GM19438 (cell line): ENCODE measurements around the gene TMEM229A.
A peak's percentile ranks its signal among the peaks of the same experiment; 100 is the strongest.
"Not testable (repeated sequence)": the region's sequence is repeated elsewhere in the genome, so short reads cannot be mapped to it uniquely, and the experiment has no call there.

Experiments
- ATAC-seq: cut with Tn5 transposase; IDR thresholded peaks from one replicate; pipeline ENCODE4 v1.9.1; 2021; ENCODE audit warnings: low read depth; ENCODE audit not compliant: unreplicated experiment

TMEM229A gene

DNA sequence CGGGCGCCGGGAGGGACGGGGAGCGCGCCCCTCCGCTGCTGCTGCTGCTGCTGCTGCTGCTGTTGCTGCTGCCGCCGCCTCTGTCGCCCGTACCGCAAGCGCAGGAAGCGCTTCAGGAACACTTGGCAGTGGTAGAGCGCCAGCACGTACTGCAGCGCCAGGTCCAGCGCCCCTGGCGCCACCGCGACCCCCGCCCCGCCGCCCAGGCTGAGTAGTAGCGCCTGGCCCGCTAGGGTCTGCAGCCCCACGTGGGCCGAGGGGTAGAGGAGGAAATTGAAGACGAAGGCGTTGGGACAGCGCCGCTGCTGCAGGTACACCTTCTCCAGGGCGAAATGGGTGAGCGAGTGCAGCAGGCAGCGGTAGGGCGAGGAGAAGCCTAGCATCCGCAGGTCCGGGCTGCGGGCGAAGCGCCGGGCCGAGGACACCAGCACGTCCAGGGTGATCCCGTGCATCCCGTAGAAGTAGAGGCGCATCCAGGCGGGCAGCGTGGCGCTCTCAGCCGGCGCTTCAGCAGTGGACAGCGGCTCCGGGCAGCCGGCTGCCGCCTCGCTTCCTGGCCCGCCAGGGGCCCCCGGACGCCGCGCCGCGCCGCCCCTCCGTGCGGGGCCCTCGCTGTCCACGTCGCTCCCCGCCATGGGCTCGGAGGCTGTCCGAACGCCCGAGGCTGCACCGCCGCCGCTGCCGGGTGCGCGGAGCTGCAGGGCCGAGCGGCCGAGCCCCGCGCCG is at the start of gene TMEM229A:
Gene TMEM229A, minus strand, starts transcription at position 699 of the 726 bp plus-strand sequence. Its CDS starts 64 bp downstream, at position 635.
- peak; percentile 60 for ATAC-seq

- not testable (repeated sequence) for ATAC-seq
Measured at GRCh38 chr7:124082234-124082633, 49.4 kb upstream of the TMEM229A start.

- no peak for ATAC-seq
Measured at GRCh38 chr7:124077546-124077945, 44.7 kb upstream of the TMEM229A start.

DNA sequence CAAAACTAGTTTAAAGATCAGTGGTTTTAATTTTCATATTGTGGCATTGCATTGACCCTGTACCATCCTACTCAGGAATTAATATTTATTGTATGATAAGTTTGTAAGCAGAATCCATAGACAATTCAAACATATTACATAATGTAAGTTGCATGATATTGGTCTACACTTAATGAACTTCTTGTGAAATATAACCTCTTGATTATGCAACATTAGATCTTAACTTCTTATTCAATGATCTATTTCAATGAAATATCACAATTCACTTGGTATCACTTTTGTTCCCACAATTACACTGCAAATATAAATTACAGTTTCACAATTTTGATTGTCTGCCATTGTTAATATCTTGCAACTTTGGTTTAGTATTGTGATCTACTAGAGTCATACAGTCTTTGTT is 44.0 kb upstream of the TMEM229A start:
- ATAC-seq = no peak

DNA sequence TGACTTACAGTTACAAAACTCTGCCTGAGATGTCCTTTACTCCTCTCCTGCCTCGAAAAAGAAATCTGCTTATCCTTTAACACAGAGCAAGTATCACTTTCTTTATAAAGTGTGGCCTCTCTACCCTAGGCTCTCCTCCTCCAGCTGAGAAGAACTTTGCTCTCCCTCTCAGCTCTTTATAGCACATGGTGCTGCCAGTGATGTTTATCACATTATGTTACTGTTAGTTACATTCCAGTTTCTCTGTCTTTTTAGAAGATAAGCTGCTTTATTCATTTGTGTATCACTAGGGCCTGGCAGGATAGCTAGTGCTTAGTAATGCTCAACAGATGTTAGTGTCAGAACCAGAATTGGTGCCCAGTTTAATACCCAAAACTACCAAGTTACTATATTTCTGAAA is 41.1 kb upstream of the TMEM229A start:
- no peak for ATAC-seq

DNA sequence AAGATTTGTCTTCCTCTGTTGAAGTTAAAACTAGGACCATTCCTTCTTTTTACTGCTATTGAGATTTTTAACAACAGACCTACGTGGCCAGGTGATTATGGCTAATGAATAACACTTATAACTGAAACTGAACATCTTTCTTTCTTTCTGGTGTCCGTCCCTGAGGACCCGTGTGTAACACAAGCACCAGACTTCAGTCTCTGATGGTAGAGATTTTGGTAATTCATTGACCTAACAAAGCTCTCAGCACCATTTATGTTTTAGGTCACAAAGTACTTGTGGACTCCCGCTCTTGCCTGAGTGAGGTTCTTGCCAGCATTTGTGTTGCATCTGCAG is 40.4 kb upstream of the TMEM229A start:
- ATAC-seq = no peak

GRCh38 chr7:124072603-124073309 is 39.9 kb upstream of the TMEM229A start:
- ATAC-seq = no peak

GRCh38 chr7:124071843-124072242 is 39.0 kb upstream of the TMEM229A start:
- no peak for ATAC-seq

- no peak for ATAC-seq
Measured at GRCh38 chr7:124062171-124062570, 29.3 kb upstream of the TMEM229A start.

GRCh38 chr7:124060528-124060927 is 27.7 kb upstream of the TMEM229A start:
- no peak for ATAC-seq

- ATAC-seq = peak; percentile 100
Measured at GRCh38 chr7:124059375-124059774, 26.5 kb upstream of the TMEM229A start.

- no peak for ATAC-seq
Measured at GRCh38 chr7:124058515-124058914, 25.6 kb upstream of the TMEM229A start.

GRCh38 chr7:124057872-124058271 is 25.0 kb upstream of the TMEM229A start:
- ATAC-seq = no peak

DNA sequence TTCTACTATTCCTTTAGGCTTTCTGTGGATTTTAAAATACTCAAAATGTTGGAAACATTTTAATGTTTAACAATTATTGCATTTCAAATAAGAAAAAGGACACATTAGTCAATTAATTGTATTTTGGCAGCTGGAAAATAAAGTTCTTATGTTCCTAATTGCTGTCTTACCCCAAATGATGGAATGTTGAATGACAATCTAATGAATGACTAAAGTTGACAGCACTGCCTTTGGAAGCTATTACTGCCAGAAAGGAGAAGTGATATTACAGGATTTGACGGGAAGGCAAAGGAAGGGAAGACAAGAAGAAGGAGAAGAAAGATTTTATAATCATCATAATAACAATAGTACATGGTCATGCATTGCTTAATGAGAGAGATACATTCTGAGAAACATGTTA is 23.4 kb upstream of the TMEM229A start:
- ATAC-seq = no peak

DNA sequence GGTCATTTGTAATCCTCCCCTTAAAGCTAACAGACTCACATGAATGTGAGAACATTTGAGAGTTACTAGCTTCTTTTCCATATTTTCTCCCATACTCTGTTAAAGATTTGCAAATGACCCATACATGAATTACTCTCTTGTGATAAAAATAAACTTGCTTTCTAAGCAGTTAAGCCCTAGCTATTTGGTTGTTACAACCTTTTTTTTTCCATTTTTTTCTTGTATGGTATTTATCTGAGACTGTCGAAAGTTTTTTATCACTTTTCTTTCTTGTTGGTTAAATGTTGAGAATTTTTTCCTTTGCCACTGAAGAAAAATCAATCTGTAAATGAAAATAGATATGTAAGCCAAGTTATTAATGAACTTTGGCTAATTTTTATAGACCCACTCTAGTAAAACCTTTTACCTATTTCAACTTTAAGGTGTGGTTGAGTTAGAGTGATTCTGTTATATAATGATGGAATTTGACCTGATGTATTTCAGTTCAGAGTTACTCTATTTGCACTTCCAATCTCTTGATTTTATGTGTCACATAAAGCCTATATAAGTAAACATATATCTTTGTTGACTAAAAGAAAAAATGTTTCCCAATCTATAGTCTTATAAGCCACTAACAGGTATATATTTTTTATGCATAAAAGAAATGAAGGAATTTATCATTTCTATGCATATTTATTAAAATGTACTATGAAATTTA is 19.0 kb upstream of the TMEM229A start:
- no peak for ATAC-seq

DNA sequence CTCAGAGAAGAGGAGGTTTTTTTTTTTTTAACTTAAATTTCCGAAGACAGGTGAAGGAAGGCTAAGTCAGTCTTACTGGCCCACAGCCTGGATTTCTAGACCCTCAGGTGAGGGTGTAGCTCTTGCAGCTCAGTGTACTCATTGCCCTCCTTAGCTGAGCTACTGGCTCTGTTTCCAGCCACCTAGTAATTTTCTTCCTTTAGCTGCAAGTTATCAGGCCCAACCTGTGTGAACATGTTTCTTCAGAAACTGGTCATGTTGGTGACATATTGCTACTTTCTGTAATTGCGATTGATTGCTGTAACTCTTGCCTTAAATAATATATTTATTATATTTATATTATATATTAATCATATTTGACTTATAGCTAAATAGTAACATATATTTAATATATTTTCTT is 10.0 kb upstream of the TMEM229A start:
- no peak for ATAC-seq

GRCh38 chr7:124041439-124041838 is 8.6 kb upstream of the TMEM229A start:
- ATAC-seq = no peak

GRCh38 chr7:124037902-124038301 is 5.0 kb upstream of the TMEM229A start:
- ATAC-seq = not testable (repeated sequence)

DNA sequence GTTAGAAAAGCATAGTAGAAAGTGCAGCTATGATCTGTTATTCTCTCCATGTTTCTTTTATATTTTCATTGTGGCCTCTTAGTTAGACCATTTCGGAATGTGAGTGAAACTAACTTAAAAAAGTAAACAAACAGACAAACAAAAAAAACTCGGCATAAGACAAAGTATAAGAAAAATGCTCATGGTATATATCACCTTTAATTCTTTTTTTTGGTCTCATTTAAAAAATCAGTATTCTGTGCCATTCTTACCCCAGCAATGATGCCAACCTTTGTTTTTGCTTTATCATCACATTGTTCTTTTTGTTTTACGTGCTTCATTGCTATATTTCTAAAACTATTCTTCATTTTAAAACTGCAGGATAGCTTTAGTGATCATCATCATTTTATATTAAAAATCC is 2.8 kb upstream of the TMEM229A start:
- ATAC-seq = no peak

GRCh38 chr7:124034754-124035100 is 1.9 kb upstream of the TMEM229A start:
- ATAC-seq = no peak

- ATAC-seq = no peak
Measured at GRCh38 chr7:124033807-124034753, 1.2 kb upstream of the TMEM229A start.
